ENCODE measurements around the gene TMEM131L. TPM values are rescaled to one million over a fixed set of nuclear protein-coding genes. Genes with fewer than 3 reads are reported as not detected.

Gene TMEM131L
- total RNA-seq, 1 experiment from 2014 or later = 19.7 TPM

DNA sequence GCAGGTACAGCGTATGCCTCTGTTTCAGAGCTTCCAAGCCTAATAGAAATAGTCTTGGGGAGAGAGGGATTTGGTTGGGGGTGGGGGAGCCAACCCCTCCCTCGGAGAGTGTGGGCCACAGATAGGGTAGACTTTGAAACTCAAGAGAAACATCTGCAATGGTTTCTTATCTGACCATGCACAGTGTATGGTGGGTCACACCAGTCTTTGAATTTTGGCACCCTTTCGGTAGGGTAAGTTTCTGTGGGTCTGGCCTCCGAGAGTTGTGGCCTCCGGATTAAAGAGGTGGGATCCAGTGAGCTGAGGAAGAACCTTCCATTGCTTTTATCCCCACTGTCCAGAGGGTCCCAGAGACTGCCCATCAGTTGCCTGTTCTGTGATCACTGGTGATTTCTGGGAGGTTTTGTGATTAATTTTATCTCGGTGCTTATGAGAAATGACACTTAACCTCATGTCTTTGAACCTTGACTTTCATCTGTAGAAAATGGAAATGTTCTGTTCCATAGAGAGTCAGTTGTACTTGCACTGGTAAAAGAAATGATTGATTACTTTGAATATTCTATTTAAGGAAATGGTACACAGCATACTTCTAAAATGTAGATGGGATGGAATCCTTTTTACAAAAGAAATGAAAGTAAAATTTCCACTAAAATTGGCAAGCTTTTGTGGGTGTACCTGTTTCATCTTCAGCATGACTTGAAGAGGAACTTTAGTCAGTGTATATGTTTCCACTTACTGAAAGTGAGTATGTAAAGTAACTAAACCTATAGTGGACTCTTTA lies 62.7 kb downstream of the TMEM131L start (continued):
- TF ChIP-seq CBX3 (IDR thresholded peaks at IDR 0.05; ENCODE audit: low read depth) = no peak
- no peak for TF ChIP-seq JUND (IDR thresholded peaks at IDR 0.05)
- no peak for TF ChIP-seq SP1 (IDR thresholded peaks at IDR 0.05; ENCODE audit: low read depth)
- TF ChIP-seq ZFX (IDR thresholded peaks at IDR 0.05) = no peak
- TF ChIP-seq, protein P1, sequence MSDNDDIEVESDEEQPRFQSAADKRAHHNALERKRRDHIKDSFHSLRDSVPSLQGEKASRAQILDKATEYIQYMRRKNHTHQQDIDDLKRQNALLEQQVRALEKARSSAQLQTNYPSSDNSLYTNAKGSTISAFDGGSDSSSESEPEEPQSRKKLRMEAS (IDR thresholded peaks at IDR 0.05) = no peak

DNA sequence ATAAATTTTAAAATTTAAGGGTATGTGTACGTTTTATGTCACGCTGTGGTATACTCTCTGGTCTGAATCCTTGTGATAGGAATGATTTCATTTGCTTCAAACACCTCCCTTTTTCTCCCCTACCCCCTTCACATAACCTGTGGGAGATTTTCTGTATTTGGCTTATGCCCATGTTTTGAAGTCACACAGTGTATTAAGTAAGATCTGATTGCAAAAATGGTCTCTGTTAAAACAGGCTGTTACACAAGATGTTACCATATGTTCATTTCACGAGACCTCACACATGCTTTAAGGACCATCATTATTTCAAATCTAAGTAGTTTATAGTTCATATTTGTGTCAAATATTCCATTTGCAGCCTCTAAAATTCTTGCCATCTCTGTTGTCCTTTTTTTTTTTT lies 63.5 kb downstream of the TMEM131L start:
- BruUV-seq (replicated peaks) = no TSS peak
- no peak for ATAC-seq
- peaks cover 9% of the 10 kb centered on the region for H3K79me2 ChIP-seq (ENCODE audit: insufficient read depth, low read length)
- no peaks in the 10 kb centered on the region for H4K20me1 ChIP-seq (ENCODE audit: insufficient read depth)
- H3K4me2 ChIP-seq (ENCODE audit: low read length) = no peak overlapping the region
- no peaks in the 10 kb centered on the region for H3K9me3 ChIP-seq (ENCODE audit: control insufficient read depth in 1 of 2, insufficient read depth in 1 of 2, low read depth in 1 of 2, low read length in 2 of 2)
- H3K36me3 ChIP-seq (ENCODE audit: control insufficient read depth in 1 of 2, insufficient read depth in 2 of 2, low read length in 2 of 2) = no peaks in the 10 kb centered on the region
- intact Hi-C loops (cut with micrococcal nuclease) = no loop called here
- no peaks in the 10 kb centered on the region for H3K27me3 ChIP-seq (ENCODE audit: insufficient read depth, low read length)
- DNase-seq (ENCODE audit: low read depth, low spot score) = no peak
- no peak for TF ChIP-seq TCF7L2 (IDR thresholded peaks at IDR 0.05; ENCODE audit: borderline replicate concordance, extremely low read depth, insufficient read depth, insufficient read length)
- no peak for TF ChIP-seq CEBPB (IDR thresholded peaks at IDR 0.05; ENCODE audit: low read depth)
- no peak for TF ChIP-seq FOSL1 (IDR thresholded peaks at IDR 0.05; ENCODE audit: low read depth)
- TF ChIP-seq, protein P2, sequence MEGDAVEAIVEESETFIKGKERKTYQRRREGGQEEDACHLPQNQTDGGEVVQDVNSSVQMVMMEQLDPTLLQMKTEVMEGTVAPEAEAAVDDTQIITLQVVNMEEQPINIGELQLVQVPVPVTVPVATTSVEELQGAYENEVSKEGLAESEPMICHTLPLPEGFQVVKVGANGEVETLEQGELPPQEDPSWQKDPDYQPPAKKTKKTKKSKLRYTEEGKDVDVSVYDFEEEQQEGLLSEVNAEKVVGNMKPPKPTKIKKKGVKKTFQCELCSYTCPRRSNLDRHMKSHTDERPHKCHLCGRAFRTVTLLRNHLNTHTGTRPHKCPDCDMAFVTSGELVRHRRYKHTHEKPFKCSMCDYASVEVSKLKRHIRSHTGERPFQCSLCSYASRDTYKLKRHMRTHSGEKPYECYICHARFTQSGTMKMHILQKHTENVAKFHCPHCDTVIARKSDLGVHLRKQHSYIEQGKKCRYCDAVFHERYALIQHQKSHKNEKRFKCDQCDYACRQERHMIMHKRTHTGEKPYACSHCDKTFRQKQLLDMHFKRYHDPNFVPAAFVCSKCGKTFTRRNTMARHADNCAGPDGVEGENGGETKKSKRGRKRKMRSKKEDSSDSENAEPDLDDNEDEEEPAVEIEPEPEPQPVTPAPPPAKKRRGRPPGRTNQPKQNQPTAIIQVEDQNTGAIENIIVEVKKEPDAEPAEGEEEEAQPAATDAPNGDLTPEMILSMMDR (IDR thresholded peaks at IDR 0.05 in 2 of 3, conservative IDR thresholded peaks at IDR 0.05 in 1 of 3; ENCODE audit: borderline replicate concordance in 1 of 3, insufficient read depth in 1 of 3, low read depth in 2 of 3, low read length in 2 of 3) = no peak
- no peak for TF ChIP-seq ZNF274 (IDR thresholded peaks at IDR 0.05; ENCODE audit: low read depth, low read length)
- H3K9ac ChIP-seq (ENCODE audit: low read length) = no peak overlapping the region
- CTCF ChIA-PET = no interaction called here
- POLR2A ChIA-PET = no interaction called here
- no peak overlapping the region for H3K27ac ChIP-seq (ENCODE audit: low read depth, low read length)
- H3K4me1 ChIP-seq (ENCODE audit: control insufficient read depth in 1 of 2, insufficient read depth in 2 of 2, low read length in 2 of 2) = no peaks in the 10 kb centered on the region
- H3K9me2 ChIP-seq (ENCODE audit: insufficient read depth) = no peaks in the 10 kb centered on the region
- no peak overlapping the region for H3K4me3 ChIP-seq (replicated peaks in 1 of 2; ENCODE audit: low read depth in 1 of 2, low read length in 2 of 2)
- RAD21 ChIA-PET (ENCODE audit: low non-redundant PET in 1 of 2, low total read pairs in 2 of 2, uncharacterized antibody in 2 of 2, unreplicated experiment in 2 of 2) = no interaction called here
- H2AFZ ChIP-seq (ENCODE audit: low read depth, low read length, poor library complexity, severe bottlenecking) = no peak overlapping the region
